Adrenal gland (tissue), 5 donors: ENCODE results near the gene RNF222.

Experiments used
- POLR2A ChIP-seq, 2 donors: fragments of 450-650 bp; IDR thresholded peaks; one replicate each; pipeline ENCODE4 v1.6.1; 2017; ENCODE audit warnings: antibody characterized with exemption in 2 of 2, mild to moderate bottlenecking in 2 of 2, moderate library complexity in 1 of 2
- TF ChIP-seq, protein P1 (sequence below), 6 experiments: fragments of 450-650 bp in 4 of 6; fragments of 200-600 bp in 2 of 6; sonication (generic) in 1 of 6; IDR thresholded peaks; 1 replicate in 5 of 6; 2 replicates in 1 of 6; pipeline versions ENCODE4 v1.5.1 to v1.8.0; 2016 to 2021; ENCODE audit warnings: antibody characterized with exemption in 6 of 6, mild to moderate bottlenecking in 2 of 6, moderate library complexity in 1 of 6
- donor health status: DM: no; HTN: no; CAD: no.

DNA sequence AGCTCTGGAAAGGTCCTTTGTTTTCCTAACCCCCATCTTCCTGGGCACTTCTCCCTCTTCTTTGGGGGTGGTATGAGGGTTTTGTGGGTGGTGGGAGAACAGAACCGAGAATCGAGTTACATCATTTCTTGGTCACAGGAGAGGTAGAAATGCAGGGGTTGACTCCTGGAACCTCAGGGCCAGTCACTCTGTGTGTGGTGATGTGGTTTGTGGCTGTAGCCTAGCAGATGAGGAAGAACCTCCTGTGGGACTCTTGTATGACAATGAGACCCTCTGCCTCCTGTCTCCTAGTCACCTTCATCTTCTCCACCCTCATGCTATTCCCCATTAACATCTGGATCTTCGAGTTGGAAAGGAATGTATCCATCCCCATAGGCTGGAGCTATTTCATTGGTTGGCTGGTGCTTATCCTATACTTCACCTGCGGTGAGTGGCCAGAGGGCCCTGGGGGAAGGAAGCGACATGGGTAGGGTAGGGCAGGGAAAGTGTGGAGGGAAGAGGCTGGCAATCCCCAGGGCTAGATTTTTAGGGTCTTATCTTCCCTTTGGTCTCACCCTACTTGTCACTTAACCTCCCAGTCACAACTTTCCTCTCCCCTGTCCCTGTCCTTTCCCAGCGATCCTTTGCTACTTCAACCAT is 52.5 kb downstream of the RNF222 start:
- TF ChIP-seq, protein P1, sequence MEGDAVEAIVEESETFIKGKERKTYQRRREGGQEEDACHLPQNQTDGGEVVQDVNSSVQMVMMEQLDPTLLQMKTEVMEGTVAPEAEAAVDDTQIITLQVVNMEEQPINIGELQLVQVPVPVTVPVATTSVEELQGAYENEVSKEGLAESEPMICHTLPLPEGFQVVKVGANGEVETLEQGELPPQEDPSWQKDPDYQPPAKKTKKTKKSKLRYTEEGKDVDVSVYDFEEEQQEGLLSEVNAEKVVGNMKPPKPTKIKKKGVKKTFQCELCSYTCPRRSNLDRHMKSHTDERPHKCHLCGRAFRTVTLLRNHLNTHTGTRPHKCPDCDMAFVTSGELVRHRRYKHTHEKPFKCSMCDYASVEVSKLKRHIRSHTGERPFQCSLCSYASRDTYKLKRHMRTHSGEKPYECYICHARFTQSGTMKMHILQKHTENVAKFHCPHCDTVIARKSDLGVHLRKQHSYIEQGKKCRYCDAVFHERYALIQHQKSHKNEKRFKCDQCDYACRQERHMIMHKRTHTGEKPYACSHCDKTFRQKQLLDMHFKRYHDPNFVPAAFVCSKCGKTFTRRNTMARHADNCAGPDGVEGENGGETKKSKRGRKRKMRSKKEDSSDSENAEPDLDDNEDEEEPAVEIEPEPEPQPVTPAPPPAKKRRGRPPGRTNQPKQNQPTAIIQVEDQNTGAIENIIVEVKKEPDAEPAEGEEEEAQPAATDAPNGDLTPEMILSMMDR (IDR thresholded peaks at IDR 0.05) = no peak
- TF ChIP-seq POLR2A (IDR thresholded peaks at IDR 0.05) = no peak
